Naive thymus-derived CD8-positive, alpha-beta T cell (primary cell): Measurements from ENCODE around the gene SEMA4B. TPM values are rescaled to one million over a fixed set of nuclear protein-coding genes. Genes with fewer than 3 reads are reported as not detected.

Experiments
- ATAC-seq, 2 donors: fragments of 150-1000 bp; cut with Tn5 transposase in 1 of 2; sonication (Bioruptor Pico), chemical (Tn5 transposase) in 1 of 2; 1 replicate in 1 of 2; 2 replicates in 1 of 2; pipeline ENCODE4 v1.10.0; 2021; ENCODE audit warnings: mild to moderate bottlenecking in 2 of 2, moderate library complexity in 2 of 2
- POLR2A ChIA-PET: fragments of 350-600 bp; sonication (Branson Sonifier 250); formaldehyde crosslinking; loops from one replicate; lab custom pipeline; 2021; ENCODE audit warnings: antibody characterized with exemption; lab: Charles Lee
- DNase-seq, 10 donors: peaks; one replicate each; pipeline versions ENCODE4 v3.0.0 to v3.0.0-alpha.2; 2020 to 2022
- H3K27ac Mint-ChIP-seq, 10 donors: one replicate each; pipeline ENCODE4 v1.8.0; 2020 to 2022; ENCODE audit warnings: mild to moderate bottlenecking in 10 of 10, mixed read lengths in 10 of 10, moderate library complexity in 4 of 10, inconsistent platforms in 1 of 10
- H3K27me3 Mint-ChIP-seq, 5 donors: one replicate each; pipeline ENCODE4 v1.8.0; 2021 to 2022; ENCODE audit warnings: mixed read lengths in 5 of 5
- H3K36me3 Mint-ChIP-seq, 3 donors: one replicate each; pipeline ENCODE4 v1.8.0; 2020 to 2022; ENCODE audit warnings: mixed read lengths in 3 of 3, mild to moderate bottlenecking in 2 of 3, inconsistent platforms in 1 of 3
- H3K4me1 Mint-ChIP-seq, 4 donors: one replicate each; pipeline ENCODE4 v1.8.0; 2021 to 2022; ENCODE audit warnings: mixed read lengths in 4 of 4
- H3K4me3 Mint-ChIP-seq, 10 donors: one replicate each; pipeline ENCODE4 v1.8.0; 2020 to 2022; ENCODE audit warnings: mild to moderate bottlenecking in 10 of 10, mixed read lengths in 10 of 10, moderate library complexity in 6 of 10, inconsistent platforms in 1 of 10
- H3K9me3 Mint-ChIP-seq, 9 donors: one replicate each; pipeline ENCODE4 v1.8.0; 2020 to 2022; ENCODE audit warnings: mixed read lengths in 9 of 9, mild to moderate bottlenecking in 3 of 9, inconsistent platforms in 1 of 9, moderate library complexity in 1 of 9
- polyA plus RNA-seq, 3 donors: library from polyadenylated mRNA; unstranded; fragments of 300-500 nt; fragmentation: Illumina TruSeq; gene quantifications; one replicate each; pipeline ENCODE4 v1.2.3, GENCODE V29; 2021
- total RNA-seq, 8 experiments: library from RNA in 2 of 8; stranded (reverse) in 2 of 8; gene quantifications; one replicate each; pipeline ENCODE4 v1.2.3 and lab custom pipeline; 2021 to 2026

The SEMA4B gene
- total and polyA plus RNA-seq, 5 experiments from 2014 or later, result 4.1 to 25.1 (median 6.8) TPM

DNA sequence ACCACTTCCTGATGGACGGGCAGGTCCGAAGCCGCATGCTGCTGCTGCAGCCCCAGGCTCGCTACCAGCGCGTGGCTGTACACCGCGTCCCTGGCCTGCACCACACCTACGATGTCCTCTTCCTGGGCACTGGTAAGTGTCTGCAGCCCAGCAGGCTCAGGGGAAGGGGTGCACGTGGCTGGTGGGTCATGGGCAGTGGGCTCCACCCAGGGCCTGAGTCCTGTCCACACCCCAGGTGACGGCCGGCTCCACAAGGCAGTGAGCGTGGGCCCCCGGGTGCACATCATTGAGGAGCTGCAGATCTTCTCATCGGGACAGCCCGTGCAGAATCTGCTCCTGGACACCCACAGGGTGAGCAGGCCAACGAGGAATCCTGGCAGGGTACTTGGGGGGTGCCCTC lies 23.9 kb downstream of the SEMA4B start:
- POLR2A ChIA-PET, result interaction anchor here (0.9 kb wide), 1 partner anchor 24 kb away, joined by 3 read pairs; no protein-coding TSS in a partner anchor

GRCh38 chr15:90225504-90226234 lies 24.5 kb downstream of the SEMA4B start:
- H3K27me3 Mint-ChIP-seq, result no peaks in the 10 kb centered on the region
- no peaks in the 10 kb centered on the region for H3K9me3 Mint-ChIP-seq
- ATAC-seq (no peak), DNase-seq (no peak)
- POLR2A ChIA-PET, result interaction anchor here (0.8 to 0.9 kb wide), 2 partner anchors 8 to 23 kb away, joined by 3 read pairs; partner anchors contain the start of gene GDPGP1
- no peak overlapping the region for H3K4me3 Mint-ChIP-seq
- peak overlapping the region in 4 of 10 donors; percentile 4 to 55 (median 32) for H3K27ac Mint-ChIP-seq
- peaks cover 0 to 29% (median 2%) of the 10 kb centered on the region in 3 donors for H3K36me3 Mint-ChIP-seq
- peaks cover 8 to 25% (median 21%) of the 10 kb centered on the region in 4 donors for H3K4me1 Mint-ChIP-seq

More for the DNA sequence above, 23.9 kb downstream of the SEMA4B start:
- Mint-ChIP-seq H3K4me3 (no peak overlapping the region), H3K36me3 (peaks cover 0 to 25% (median 2%) of the 10 kb centered on the region in 3 donors), H3K9me3 (no peaks in the 10 kb centered on the region), H3K4me1 (peaks cover 6 to 19% (median 16%) of the 10 kb centered on the region in 4 donors), H3K27me3 (no peaks in the 10 kb centered on the region), H3K27ac (no peak overlapping the region)
- no peak for ATAC-seq
- no peak for DNase-seq

GRCh38 chr15:90227336-90227735 lies 26.2 kb downstream of the SEMA4B start:
- peaks cover 0 to 35% (median 5%) of the 10 kb centered on the region in 3 donors for H3K36me3 Mint-ChIP-seq
- peaks cover 15 to 41% (median 36%) of the 10 kb centered on the region in 4 donors for H3K4me1 Mint-ChIP-seq
- H3K4me3 Mint-ChIP-seq, result no peak overlapping the region

GRCh38 chr15:90227816-90228772 lies 27.0 kb downstream of the SEMA4B start:
- DNase-seq (no peak), ATAC-seq (no peak)
- H3K36me3 Mint-ChIP-seq, result peaks cover 0 to 35% (median 5%) of the 10 kb centered on the region in 3 donors
- no peaks in the 10 kb centered on the region for H3K9me3 Mint-ChIP-seq
- POLR2A ChIA-PET, result interaction anchor here (0.7 kb wide), 1 partner anchor 35 kb away, joined by 4 read pairs; no protein-coding TSS in a partner anchor
- H3K4me3 Mint-ChIP-seq, result no peak overlapping the region
- peaks cover 18 to 49% (median 44%) of the 10 kb centered on the region in 4 donors for H3K4me1 Mint-ChIP-seq
- H3K27me3 Mint-ChIP-seq, result no peaks in the 10 kb centered on the region
- H3K27ac Mint-ChIP-seq, result peak overlapping the region in 9 of 10 donors; percentile 34 to 100 (median 97)

More at GRCh38 chr15:90227336-90227735, 26.2 kb downstream of the SEMA4B start:
- Mint-ChIP-seq H3K27ac (peak overlapping the region in 8 of 10 donors; percentile 23 to 100 (median 72)), H3K27me3 (no peaks in the 10 kb centered on the region), H3K9me3 (no peaks in the 10 kb centered on the region)
- no peak for DNase-seq
- POLR2A ChIA-PET, result interaction anchor here (0.6 kb wide), 1 partner anchor 616 kb away, joined by 3 read pairs; no protein-coding TSS in a partner anchor
- no peak for ATAC-seq

DNA sequence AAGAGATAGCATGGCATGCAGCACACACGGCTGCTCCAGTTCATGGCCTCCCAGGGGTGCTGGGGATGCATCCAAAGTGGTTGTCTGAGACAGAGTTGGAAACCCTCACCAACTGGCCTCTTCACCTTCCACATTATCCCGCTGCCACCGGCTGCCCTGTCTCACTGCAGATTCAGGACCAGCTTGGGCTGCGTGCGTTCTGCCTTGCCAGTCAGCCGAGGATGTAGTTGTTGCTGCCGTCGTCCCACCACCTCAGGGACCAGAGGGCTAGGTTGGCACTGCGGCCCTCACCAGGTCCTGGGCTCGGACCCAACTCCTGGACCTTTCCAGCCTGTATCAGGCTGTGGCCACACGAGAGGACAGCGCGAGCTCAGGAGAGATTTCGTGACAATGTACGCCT lies 27.8 kb downstream of the SEMA4B start:
- ATAC-seq, result no peak
- POLR2A ChIA-PET, result no interaction called here
- Mint-ChIP-seq H3K36me3 (peaks cover 0 to 34% (median 5%) of the 10 kb centered on the region in 3 donors), H3K27ac (peak overlapping the region; percentile 84 to 100 (median 99)), H3K4me3 (peak overlapping the region in 3 of 10 donors; percentile 2 to 83 (median 20)), H3K27me3 (no peaks in the 10 kb centered on the region), H3K9me3 (no peaks in the 10 kb centered on the region), H3K4me1 (peaks cover 18 to 49% (median 45%) of the 10 kb centered on the region in 4 donors)
- no peak for DNase-seq

DNA sequence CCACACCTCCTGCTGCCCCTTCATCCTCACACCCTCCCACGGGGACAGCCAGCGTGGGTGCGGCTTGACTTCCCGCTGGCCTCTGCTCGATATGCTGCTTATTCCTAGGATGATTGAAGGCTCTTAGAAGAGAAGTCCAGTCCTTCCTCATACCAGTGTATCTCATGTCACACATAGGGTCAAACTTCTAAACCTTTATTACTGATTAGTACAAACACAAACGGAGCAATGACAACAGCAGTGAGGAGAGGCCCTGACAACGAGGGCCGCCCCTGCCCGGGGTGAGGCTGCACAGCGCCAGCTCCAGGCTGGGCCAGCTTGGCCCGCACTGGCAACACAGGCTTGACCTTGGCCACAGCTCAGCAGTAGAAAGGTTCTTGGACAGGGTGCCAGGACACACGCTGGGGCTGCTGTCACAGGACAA lies 29.0 kb downstream of the SEMA4B start:
- Mint-ChIP-seq H3K27me3 (no peaks in the 10 kb centered on the region), H3K4me3 (peak overlapping the region in 9 of 10 donors; percentile 43 to 97 (median 92)), H3K27ac (peak overlapping the region; percentile 97 to 100 (median 99)), H3K36me3 (peaks cover 0 to 30% (median 5%) of the 10 kb centered on the region in 3 donors), H3K4me1 (peaks cover 23 to 58% (median 54%) of the 10 kb centered on the region in 4 donors), H3K9me3 (no peaks in the 10 kb centered on the region)
- ATAC-seq (no peak), DNase-seq (no peak)
- POLR2A ChIA-PET, result interaction anchor here (0.5 to 4.7 kb wide), 6 partner anchors 9 to 54 kb away, joined by 4 to 84 read pairs (median 10); partner anchors contain the start of genes NGRN and SEMA4B

DNA sequence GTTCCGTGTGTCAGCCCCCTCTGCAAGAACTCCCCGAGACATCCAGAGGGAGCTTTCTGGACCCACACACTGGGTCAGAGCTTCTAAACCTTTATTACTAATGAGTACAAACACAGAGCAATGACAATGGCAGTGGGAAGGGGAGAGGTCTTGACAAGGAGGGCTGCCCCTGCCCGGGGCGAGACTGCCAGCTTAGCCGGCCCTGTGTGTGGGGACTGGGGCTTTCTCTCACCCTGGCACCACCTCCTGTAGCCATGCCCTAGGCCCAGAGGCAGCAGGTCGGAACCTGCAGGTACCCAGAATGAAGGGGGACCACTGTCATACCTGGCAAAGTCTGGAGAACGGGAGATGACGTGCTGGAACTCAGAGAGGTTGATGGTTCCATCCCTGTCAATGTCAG lies 29.5 kb downstream of the SEMA4B start:
- POLR2A ChIA-PET, result interaction anchor here (0.8 to 4.7 kb wide), 12 partner anchors 9 to 701 kb away, joined by 3 to 84 read pairs (median 8); partner anchors contain the start of genes IDH2, NGRN and SEMA4B
- peak overlapping the region; percentile 83 to 97 (median 93) for H3K4me3 Mint-ChIP-seq
- peaks cover 24 to 60% (median 56%) of the 10 kb centered on the region in 4 donors for H3K4me1 Mint-ChIP-seq
- H3K36me3 Mint-ChIP-seq, result peaks cover 0 to 30% (median 5%) of the 10 kb centered on the region in 3 donors
- ATAC-seq, result no peak
- no peak for DNase-seq
- H3K27ac Mint-ChIP-seq, result peak overlapping the region; percentile 97 to 100 (median 99)
- H3K9me3 Mint-ChIP-seq, result no peaks in the 10 kb centered on the region
- no peaks in the 10 kb centered on the region for H3K27me3 Mint-ChIP-seq

GRCh38 chr15:90231028-90232017 lies 30.2 kb downstream of the SEMA4B start:
- H3K36me3 Mint-ChIP-seq, result peaks cover 0 to 29% (median 8%) of the 10 kb centered on the region in 3 donors

GRCh38 chr15:90232196-90232595 lies 31.1 kb downstream of the SEMA4B start:
- H3K27ac Mint-ChIP-seq, result peak overlapping the region; percentile 97 to 100 (median 99)
- ATAC-seq, result no peak
- H3K4me1 Mint-ChIP-seq, result peaks cover 24 to 65% (median 56%) of the 10 kb centered on the region in 4 donors
- POLR2A ChIA-PET, result interaction anchor here (0.5 to 4.7 kb wide), 13 partner anchors 11 to 338 kb away, joined by 3 to 84 read pairs (median 6); partner anchors contain the start of genes NGRN and SEMA4B
- no peaks in the 10 kb centered on the region for H3K9me3 Mint-ChIP-seq
- H3K27me3 Mint-ChIP-seq, result no peaks in the 10 kb centered on the region
- peak overlapping the region; percentile 83 to 97 (median 92) for H3K4me3 Mint-ChIP-seq
- no peak for DNase-seq
- H3K36me3 Mint-ChIP-seq, result peaks cover 0 to 35% (median 9%) of the 10 kb centered on the region in 3 donors

More at GRCh38 chr15:90231028-90232017, 30.2 kb downstream of the SEMA4B start:
- Mint-ChIP-seq H3K27ac (peak overlapping the region; percentile 97 to 100 (median 99)), H3K27me3 (no peaks in the 10 kb centered on the region), H3K4me3 (peak overlapping the region; percentile 83 to 97 (median 93)), H3K4me1 (peaks cover 24 to 67% (median 56%) of the 10 kb centered on the region in 4 donors), H3K9me3 (no peaks in the 10 kb centered on the region)
- DNase-seq (peak; percentile 62 to 92 (median 86)), ATAC-seq (peak; percentile 63 to 74)
- POLR2A ChIA-PET, result interaction anchor here (0.5 to 4.7 kb wide), 16 partner anchors 10 to 700 kb away, joined by 3 to 84 read pairs (median 4); partner anchors contain the start of genes IDH2, NGRN and SEMA4B

DNA sequence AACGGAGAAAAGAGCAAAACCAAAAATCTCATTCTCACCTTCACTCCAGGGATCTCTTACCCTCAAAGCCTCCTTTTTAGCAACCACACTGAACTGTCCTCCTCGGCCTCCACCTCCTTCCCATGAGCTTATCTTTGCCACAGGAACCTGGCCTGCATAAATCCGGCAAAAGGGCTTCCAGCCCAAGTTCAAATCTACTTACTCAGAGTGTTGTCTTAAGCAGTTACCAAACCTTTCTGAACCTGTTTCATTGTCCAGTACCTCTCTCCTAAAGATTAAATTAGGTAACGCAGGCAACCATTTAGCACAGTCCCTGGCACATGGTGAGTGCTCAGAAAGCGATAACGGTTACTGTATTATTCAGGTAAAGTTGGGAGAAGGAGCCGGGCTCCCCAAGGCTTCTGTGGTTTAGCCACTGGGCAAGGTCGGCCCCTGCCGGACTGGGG lies 31.8 kb downstream of the SEMA4B start:
- H3K27ac Mint-ChIP-seq, result peak overlapping the region; percentile 97 to 100 (median 99)
- H3K4me3 Mint-ChIP-seq, result peak overlapping the region; percentile 83 to 97 (median 92)
- no peaks in the 10 kb centered on the region for H3K9me3 Mint-ChIP-seq
- ATAC-seq, result no peak
- peaks cover 0 to 40% (median 9%) of the 10 kb centered on the region in 3 donors for H3K36me3 Mint-ChIP-seq
- peak in 1 of 10 donors; percentile 43 for DNase-seq
- POLR2A ChIA-PET, result interaction anchor here (0.5 to 4.7 kb wide), 21 partner anchors 12 to 702 kb away, joined by 3 to 84 read pairs (median 5); partner anchors contain the start of genes IDH2, NGRN, SEMA4B and TTLL13
- no peaks in the 10 kb centered on the region for H3K27me3 Mint-ChIP-seq
- peaks cover 24 to 64% (median 55%) of the 10 kb centered on the region in 4 donors for H3K4me1 Mint-ChIP-seq
